ENCODE measurements around the gene TMEM163. TPM values are rescaled to one million over a fixed set of nuclear protein-coding genes. Genes with fewer than 3 reads are reported as not detected.

TMEM163 gene
- total RNA-seq, 1 experiment from 2014 or later: 0.94 TPM

- TF ChIP-seq TP53 (CRISPR knock-in tag; IDR thresholded peaks at IDR 0.05) (no peak), NR2C2 (CRISPR knock-in tag; IDR thresholded peaks at IDR 0.05) (no peak)
These were observed 71.1 kb downstream of the TMEM163 start (continued) for GRCh38 chr2:134647607-134648256.

GRCh38 chr2:134642938-134643337 lies 75.9 kb downstream of the TMEM163 start:
- no peak overlapping the region for H3K4me3 Mint-ChIP-seq
- ChIA-PET POLR2A (no interaction called here), CTCF (no interaction called here)
- no peak for DNase-seq (ENCODE audit: low spot score)
- no peaks in the 10 kb centered on the region for H3K4me1 Mint-ChIP-seq
- TF ChIP-seq JAZF1 (CRISPR knock-in tag; IDR thresholded peaks at IDR 0.05): no peak
- TF ChIP-seq EMX1 (CRISPR knock-in tag; IDR thresholded peaks at IDR 0.05): no peak
- TF ChIP-seq, protein P1, sequence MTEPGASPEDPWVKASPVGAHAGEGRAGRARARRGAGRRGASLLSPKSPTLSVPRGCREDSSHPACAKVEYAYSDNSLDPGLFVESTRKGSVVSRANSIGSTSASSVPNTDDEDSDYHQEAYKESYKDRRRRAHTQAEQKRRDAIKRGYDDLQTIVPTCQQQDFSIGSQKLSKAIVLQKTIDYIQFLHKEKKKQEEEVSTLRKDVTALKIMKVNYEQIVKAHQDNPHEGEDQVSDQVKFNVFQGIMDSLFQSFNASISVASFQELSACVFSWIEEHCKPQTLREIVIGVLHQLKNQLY (CRISPR knock-in tag; IDR thresholded peaks at IDR 0.05): no peak
- no peak for TF ChIP-seq ATF1 (CRISPR knock-in tag; IDR thresholded peaks at IDR 0.05)
- ATAC-seq: no peak
- no peaks in the 10 kb centered on the region for H3K27me3 Mint-ChIP-seq (ENCODE audit: low read depth)
- no peaks in the 10 kb centered on the region for H3K9me3 Mint-ChIP-seq
- H3K36me3 Mint-ChIP-seq: no peaks in the 10 kb centered on the region
- no peak overlapping the region for H3K27ac Mint-ChIP-seq

- CTCF ChIA-PET: no interaction called here
These were observed 78.3 kb downstream of the TMEM163 start for GRCh38 chr2:134640494-134640893.

More at GRCh38 chr2:134640494-134640893, 78.3 kb downstream of the TMEM163 start:
- H3K27ac Mint-ChIP-seq: no peak overlapping the region
- DNase-seq (ENCODE audit: low spot score): no peak
- no peaks in the 10 kb centered on the region for H3K4me1 Mint-ChIP-seq
- no peaks in the 10 kb centered on the region for H3K27me3 Mint-ChIP-seq (ENCODE audit: low read depth)
- POLR2A ChIA-PET: no interaction called here
- H3K9me3 Mint-ChIP-seq: no peaks in the 10 kb centered on the region
- TF ChIP-seq, protein P2, sequence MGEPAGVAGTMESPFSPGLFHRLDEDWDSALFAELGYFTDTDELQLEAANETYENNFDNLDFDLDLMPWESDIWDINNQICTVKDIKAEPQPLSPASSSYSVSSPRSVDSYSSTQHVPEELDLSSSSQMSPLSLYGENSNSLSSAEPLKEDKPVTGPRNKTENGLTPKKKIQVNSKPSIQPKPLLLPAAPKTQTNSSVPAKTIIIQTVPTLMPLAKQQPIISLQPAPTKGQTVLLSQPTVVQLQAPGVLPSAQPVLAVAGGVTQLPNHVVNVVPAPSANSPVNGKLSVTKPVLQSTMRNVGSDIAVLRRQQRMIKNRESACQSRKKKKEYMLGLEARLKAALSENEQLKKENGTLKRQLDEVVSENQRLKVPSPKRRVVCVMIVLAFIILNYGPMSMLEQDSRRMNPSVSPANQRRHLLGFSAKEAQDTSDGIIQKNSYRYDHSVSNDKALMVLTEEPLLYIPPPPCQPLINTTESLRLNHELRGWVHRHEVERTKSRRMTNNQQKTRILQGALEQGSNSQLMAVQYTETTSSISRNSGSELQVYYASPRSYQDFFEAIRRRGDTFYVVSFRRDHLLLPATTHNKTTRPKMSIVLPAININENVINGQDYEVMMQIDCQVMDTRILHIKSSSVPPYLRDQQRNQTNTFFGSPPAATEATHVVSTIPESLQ (CRISPR knock-in tag; IDR thresholded peaks at IDR 0.05): no peak
- TF ChIP-seq TEAD4 (CRISPR knock-in tag; IDR thresholded peaks at IDR 0.05) (no peak), EMX1 (CRISPR knock-in tag; IDR thresholded peaks at IDR 0.05) (no peak), JUN (CRISPR knock-in tag; IDR thresholded peaks at IDR 0.05) (no peak), FOXP1 (CRISPR knock-in tag; IDR thresholded peaks at IDR 0.05; ENCODE audit: borderline replicate concordance) (no peak), ZNF138 (CRISPR knock-in tag; conservative IDR thresholded peaks at IDR 0.05) (no peak), E2F5 (CRISPR knock-in tag; IDR thresholded peaks at IDR 0.05) (no peak), CREM (CRISPR knock-in tag; IDR thresholded peaks at IDR 0.05) (no peak), TCF7 (CRISPR knock-in tag; IDR thresholded peaks at IDR 0.05; ENCODE audit: low read depth) (no peak), ATF1 (CRISPR knock-in tag; IDR thresholded peaks at IDR 0.05) (no peak), SP1 (CRISPR knock-in tag; conservative IDR thresholded peaks at IDR 0.05) (no peak), ZNF423 (CRISPR knock-in tag; IDR thresholded peaks at IDR 0.05) (no peak), RELA (CRISPR knock-in tag; IDR thresholded peaks at IDR 0.05; ENCODE audit: borderline replicate concordance) (no peak), GRHL2 (CRISPR knock-in tag; IDR thresholded peaks at IDR 0.05; ENCODE audit: insufficient replicate concordance, severe bottlenecking) (no peak)
- TF ChIP-seq, protein P3, sequence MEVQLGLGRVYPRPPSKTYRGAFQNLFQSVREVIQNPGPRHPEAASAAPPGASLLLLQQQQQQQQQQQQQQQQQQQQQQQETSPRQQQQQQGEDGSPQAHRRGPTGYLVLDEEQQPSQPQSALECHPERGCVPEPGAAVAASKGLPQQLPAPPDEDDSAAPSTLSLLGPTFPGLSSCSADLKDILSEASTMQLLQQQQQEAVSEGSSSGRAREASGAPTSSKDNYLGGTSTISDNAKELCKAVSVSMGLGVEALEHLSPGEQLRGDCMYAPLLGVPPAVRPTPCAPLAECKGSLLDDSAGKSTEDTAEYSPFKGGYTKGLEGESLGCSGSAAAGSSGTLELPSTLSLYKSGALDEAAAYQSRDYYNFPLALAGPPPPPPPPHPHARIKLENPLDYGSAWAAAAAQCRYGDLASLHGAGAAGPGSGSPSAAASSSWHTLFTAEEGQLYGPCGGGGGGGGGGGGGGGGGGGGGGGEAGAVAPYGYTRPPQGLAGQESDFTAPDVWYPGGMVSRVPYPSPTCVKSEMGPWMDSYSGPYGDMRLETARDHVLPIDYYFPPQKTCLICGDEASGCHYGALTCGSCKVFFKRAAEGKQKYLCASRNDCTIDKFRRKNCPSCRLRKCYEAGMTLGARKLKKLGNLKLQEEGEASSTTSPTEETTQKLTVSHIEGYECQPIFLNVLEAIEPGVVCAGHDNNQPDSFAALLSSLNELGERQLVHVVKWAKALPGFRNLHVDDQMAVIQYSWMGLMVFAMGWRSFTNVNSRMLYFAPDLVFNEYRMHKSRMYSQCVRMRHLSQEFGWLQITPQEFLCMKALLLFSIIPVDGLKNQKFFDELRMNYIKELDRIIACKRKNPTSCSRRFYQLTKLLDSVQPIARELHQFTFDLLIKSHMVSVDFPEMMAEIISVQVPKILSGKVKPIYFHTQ (CRISPR knock-in tag; IDR thresholded peaks at IDR 0.05): no peak
- TF ChIP-seq, protein P1 (CRISPR knock-in tag; IDR thresholded peaks at IDR 0.05): no peak
- TF ChIP-seq, protein P4, sequence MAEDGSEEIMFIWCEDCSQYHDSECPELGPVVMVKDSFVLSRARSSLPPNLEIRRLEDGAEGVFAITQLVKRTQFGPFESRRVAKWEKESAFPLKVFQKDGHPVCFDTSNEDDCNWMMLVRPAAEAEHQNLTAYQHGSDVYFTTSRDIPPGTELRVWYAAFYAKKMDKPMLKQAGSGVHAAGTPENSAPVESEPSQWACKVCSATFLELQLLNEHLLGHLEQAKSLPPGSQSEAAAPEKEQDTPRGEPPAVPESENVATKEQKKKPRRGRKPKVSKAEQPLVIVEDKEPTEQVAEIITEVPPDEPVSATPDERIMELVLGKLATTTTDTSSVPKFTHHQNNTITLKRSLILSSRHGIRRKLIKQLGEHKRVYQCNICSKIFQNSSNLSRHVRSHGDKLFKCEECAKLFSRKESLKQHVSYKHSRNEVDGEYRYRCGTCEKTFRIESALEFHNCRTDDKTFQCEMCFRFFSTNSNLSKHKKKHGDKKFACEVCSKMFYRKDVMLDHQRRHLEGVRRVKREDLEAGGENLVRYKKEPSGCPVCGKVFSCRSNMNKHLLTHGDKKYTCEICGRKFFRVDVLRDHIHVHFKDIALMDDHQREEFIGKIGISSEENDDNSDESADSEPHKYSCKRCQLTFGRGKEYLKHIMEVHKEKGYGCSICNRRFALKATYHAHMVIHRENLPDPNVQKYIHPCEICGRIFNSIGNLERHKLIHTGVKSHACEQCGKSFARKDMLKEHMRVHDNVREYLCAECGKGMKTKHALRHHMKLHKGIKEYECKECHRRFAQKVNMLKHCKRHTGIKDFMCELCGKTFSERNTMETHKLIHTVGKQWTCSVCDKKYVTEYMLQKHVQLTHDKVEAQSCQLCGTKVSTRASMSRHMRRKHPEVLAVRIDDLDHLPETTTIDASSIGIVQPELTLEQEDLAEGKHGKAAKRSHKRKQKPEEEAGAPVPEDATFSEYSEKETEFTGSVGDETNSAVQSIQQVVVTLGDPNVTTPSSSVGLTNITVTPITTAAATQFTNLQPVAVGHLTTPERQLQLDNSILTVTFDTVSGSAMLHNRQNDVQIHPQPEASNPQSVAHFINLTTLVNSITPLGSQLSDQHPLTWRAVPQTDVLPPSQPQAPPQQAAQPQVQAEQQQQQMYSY (CRISPR knock-in tag; IDR thresholded peaks at IDR 0.05): no peak
- TF ChIP-seq, protein P5, sequence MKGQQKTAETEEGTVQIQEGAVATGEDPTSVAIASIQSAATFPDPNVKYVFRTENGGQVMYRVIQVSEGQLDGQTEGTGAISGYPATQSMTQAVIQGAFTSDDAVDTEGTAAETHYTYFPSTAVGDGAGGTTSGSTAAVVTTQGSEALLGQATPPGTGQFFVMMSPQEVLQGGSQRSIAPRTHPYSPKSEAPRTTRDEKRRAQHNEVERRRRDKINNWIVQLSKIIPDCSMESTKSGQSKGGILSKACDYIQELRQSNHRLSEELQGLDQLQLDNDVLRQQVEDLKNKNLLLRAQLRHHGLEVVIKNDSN (CRISPR knock-in tag; IDR thresholded peaks at IDR 0.05): no peak
- no peaks in the 10 kb centered on the region for H3K36me3 Mint-ChIP-seq
- no peak overlapping the region for H3K4me3 Mint-ChIP-seq
- no peak for ATAC-seq

Data from WTC11 (cell line).